GM18868 (cell line): ENCODE results near the gene MYO7A.

Experiments
- ATAC-seq: cut with Tn5 transposase; IDR thresholded peaks from one replicate; pipeline ENCODE4 v1.9.1; 2021; ENCODE audit warnings: mild to moderate bottlenecking, moderate library complexity; ENCODE audit not compliant: unreplicated experiment

MYO7A gene

DNA sequence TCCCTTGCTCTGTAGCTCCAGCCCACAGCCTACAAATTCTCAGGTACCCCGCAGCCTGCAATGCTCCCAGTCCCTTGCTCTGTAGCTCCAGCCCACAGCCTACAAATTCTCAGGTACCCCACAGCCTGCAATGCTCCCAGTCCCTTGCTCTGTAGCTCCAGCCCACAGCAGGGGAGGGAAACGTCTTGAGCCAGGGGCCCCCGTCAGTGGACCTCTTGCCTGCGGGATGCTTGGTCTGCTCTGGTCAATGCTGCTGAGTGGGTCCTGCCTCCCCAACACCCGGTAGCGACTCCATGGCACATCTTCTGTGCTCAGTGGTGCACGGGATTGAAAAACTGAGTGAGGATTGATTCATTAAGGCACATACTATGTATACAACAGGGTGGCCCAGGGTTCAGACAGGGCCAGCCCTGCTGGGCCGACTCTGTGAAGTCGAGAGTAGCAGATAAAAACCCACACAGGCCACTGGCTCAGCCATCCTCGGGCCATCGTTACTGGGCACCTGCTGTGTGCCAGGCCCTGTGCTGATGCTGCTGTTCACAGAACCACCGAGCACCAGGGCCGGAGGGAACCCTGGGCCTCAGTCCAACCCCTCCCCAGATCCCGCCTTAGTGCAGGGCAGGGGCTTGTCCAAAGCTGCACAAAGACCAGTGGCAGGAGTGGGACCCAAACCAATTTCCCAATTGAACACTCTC is 69.7 kb downstream of the MYO7A start:
- no peak for ATAC-seq

DNA sequence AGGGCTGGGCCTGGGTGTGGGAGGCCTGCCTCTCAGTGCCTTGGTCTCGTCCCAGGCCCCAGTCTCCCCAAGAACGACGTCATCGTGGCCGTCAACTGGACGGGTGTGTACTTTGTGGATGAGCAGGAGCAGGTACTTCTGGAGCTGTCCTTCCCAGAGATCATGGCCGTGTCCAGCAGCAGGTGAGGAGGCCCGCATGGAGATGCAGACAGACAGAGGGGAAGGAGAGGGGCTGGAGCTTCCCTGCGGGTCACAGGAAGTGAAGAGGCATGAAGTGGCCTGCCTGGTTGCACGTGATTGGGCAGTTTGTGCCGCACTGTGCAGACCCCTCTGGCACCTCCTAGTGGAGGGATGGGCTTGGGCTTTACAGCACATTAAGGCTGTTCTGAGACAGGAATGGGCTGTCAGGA is 70.4 kb downstream of the MYO7A start:
- ATAC-seq: no peak

DNA sequence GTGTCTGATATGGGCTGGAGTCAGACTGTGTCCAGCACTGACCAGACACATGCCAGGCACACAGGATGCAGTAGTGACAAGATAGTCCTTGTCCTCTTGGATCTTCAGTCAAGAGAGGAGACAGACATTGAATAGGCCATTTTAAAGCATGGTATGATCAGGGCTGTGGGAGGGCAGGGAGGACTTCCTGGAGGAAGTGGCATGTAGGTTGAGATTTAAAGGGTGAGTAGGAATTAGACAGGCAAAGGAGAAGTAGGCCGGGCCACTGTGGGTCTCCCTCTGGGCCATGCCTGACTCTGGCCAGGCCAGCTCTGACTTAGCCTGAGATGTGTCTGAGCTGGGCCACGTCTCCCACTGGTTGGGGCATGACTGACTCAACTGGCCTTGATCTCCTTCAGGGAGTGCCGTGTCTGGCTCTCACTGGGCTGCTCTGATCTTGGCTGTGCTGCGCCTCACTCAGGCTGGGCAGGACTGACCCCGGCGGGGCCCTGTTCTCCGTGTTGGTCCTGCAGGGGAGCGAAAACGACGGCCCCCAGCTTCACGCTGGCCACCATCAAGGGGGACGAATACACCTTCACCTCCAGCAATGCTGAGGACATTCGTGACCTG is 71.2 kb downstream of the MYO7A start:
- no peak for ATAC-seq

DNA sequence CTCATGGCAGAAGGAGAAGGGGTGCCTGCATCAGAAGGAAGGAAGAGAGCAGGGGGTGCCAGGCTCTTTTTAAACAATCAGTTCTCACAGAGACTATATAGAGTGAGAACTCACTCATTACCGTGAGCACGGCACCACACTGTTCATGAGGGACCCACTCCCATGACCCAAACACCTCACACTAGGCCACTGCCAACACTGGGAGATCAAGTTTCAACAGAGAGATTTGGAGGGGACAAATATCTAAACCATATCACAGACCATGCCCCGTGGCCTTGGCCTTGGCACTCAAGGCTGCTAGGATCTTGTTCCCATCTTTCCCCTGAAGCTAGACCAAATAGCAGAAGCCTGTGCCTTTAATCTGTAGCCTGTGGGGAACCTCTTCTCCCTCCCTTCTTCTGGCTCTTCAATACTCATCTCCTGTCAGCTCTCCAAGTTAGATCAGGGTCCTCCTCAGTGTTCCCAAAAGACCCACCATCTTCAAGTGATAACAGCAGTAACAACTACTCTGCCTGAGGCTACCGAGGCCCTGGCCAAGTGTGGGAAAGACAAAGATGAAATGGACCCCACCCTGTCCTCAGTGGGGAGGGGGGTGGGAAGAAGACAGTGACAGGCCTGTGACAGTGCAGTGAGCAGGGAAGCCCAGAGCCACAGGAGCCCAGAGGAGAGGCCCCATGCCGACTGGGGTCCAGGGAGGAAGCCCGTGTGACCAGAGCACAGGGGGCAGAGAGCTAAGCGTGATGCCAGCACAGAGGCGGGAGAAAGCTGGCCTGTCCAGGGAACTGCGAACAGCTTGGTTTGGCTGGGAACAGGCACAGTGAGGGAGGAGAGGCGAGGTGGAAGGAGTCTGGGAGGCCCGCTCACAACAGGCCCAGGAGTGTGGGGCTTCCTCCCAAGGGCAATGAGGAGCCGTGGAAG is 72.6 kb downstream of the MYO7A start:
- no peak for ATAC-seq

DNA sequence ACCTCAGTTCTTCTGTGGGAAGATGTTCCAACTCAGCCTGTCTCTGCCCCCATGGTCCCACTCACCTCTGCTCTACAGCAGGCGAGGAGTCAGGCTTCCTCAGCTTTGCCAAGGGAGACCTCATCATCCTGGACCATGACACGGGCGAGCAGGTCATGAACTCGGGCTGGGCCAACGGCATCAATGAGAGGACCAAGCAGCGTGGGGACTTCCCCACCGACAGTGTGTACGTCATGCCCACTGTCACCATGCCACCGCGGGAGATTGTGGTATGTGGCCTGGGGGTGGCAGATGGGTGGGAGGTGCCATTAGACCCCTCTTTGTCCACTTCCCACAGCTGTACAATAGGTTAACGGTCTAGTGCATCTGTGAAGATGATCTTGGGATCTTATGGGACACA is 73.3 kb downstream of the MYO7A start:
- ATAC-seq: no peak

DNA sequence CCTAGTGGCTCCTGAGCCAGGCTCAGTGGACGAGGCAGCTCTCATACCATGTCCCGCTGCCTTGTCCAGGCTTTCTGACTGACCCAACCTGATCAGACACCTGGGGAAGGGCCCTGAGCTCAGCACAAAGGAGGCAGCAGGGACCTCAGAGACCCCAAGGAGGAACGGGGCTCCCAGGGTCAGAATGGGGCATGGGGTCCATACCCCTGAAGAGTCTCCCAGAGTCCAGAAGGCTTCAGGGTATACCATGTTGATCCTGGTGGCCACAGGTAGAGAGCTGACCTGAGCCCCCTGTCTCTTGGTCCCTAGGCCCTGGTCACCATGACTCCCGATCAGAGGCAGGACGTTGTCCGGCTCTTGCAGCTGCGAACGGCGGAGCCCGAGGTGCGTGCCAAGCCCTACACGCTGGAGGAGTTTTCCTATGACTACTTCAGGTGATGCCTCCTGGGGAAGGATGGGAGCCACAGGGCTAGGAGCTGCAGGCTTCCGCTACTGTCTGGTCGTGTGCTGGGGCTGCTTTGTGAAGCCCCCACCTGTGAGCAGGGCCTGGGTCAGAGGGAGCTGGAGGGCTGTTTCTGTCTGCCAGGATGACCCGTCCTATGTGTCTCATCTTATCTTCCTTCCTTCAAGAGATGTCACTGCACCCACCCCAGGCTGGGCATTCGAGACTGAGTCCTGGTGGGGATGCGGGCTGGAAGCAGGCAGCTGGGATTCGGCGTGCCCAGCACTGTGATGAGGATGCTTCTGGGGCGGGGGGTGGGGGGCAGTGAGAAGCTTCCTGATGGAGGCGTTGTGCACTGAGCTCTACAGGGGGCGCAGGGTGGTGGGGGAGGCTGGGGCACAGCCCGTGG is 74.2 kb downstream of the MYO7A start:
- no peak for ATAC-seq

DNA sequence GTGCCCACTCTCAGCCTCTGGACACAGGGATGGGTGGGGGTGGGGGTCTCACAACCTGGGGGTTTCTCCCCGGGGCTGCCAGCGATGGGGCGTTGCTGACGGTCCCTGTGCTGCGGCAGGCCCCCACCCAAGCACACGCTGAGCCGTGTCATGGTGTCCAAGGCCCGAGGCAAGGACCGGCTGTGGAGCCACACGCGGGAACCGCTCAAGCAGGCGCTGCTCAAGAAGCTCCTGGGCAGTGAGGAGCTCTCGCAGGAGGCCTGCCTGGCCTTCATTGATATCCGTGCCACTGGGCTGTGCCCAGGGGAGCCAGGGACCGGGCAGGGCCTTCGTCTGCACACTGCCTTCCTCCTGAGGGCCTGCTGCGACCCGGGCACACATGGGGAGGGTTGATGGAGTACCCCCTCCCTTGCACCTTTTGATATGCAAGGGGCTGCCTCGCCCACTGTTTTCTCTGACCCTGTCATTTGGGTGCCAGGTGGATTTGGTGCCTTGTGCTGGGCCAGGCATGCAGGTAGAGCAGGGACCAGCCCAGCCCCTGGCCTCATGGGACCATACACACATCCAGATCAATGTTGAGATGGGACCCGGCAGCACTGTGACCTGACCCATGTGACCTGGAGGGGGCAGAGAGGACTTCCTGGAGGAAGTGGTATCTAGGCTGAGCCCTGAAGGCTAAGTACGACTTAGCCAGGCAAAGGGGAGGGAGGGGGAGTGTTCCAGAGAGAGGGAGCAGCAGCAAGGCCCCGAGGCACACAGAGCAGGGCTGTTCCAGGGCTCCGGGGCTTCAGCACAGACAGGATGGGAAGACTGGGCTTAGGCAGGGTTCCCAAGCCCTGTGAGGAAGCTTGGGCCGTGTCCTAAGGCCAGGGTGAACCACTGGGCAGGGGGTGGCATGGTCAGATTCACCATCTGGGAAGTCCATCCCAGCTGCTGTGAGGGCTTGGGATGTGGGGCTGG is 75.2 kb downstream of the MYO7A start:
- no peak for ATAC-seq

DNA sequence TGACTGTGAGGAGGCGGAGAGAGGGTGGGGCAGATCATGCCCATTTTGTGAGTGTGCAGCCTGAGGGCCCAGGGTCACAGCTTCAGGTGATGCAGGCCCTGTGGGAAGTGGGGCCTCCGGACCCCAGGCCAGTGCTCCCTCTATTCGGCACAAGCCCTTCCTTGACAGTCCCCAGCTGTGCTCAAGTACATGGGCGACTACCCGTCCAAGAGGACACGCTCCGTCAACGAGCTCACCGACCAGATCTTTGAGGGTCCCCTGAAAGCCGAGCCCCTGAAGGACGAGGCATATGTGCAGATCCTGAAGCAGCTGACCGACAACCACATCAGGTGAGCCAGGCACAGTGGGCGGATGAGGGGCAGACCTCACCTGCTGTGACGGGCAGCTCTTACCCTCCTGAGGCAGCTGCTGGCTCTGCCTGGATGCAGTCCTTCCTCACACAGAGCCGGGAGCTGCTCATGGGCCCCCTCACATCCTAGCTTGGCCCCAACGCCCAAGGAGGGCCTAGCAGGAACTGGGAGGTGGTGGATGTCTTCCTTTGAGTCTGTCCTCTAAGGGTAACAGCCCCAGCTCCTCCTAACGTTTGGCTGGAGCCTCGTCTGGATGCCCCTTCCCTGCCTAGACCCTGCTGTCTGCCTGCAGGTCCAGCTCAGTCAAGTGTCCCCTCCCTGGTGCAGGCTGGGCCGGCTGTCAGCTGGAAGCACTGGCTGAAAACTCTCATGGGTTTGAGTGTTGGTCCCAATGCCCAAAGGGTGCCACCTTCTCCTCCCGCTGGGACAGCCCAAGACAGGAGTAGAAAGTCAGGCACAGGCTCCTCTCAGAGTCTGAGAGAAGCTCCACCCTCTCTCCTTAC is 76.1 kb downstream of the MYO7A start:
- ATAC-seq: no peak

DNA sequence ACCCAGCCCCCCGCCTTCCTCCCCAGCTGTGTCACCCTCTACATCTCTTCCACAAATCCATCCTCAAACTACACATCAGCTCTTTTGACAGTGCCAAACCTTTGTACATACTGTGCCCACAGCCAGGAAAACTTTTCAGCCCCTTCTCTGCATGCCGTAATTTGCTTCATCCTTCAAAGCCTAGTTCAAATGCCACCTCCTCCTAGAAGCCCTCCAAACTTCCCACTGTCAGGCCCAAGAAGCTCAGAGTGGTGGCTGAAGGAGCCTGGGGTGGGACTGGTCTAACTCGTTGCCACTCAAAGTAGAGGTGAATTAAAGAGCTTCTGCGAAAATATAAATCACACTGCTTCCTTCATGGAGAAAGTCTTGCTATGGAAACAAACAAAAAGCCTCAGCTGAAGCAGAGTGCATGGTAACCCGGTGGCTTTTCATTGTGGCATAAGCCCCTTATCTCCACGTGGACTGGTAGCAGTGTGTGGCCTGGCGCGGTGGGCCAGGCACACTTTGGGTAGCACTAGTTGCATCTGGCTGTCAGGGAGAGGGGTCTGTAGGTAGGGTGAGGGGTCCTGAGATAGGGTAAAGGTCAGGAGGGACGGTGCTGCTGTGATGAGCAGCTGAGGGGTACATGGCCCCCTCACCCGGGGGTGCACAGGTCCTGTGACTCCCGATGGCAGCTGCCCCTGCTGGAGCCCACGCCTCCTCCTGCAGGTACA is 76.9 kb downstream of the MYO7A start:
- ATAC-seq: no peak

DNA sequence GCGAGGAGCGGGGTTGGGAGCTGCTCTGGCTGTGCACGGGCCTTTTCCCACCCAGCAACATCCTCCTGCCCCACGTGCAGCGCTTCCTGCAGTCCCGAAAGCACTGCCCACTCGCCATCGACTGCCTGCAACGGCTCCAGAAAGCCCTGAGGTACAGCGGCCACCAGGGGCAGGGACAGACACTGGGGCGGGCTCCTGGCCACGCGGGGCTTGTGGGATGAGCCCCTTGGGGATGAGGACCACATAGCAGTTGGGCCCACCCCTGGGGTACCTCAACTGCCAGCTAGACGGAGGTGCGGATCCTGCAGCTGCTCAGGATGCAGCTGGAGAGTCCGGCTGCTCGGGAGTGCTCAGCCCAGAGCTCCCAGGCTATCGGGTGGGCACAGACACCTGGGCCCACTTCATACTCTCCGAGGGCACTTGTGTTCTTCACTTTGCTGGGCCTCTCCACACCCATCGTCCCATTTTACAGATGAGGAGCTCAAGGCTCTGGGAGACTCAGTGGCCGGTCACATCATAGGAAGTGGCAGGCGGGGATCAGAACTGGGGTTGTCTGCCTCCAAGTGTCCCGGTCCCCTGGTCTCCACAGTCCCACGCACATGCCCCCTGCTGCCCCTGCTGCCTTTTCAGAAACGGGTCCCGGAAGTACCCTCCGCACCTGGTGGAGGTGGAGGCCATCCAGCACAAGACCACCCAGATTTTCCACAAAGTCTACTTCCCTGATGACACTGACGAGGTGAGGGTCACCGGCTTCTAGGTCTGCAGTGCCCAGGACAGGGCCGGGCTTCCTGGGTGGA is 77.6 kb downstream of the MYO7A start:
- no peak for ATAC-seq

DNA sequence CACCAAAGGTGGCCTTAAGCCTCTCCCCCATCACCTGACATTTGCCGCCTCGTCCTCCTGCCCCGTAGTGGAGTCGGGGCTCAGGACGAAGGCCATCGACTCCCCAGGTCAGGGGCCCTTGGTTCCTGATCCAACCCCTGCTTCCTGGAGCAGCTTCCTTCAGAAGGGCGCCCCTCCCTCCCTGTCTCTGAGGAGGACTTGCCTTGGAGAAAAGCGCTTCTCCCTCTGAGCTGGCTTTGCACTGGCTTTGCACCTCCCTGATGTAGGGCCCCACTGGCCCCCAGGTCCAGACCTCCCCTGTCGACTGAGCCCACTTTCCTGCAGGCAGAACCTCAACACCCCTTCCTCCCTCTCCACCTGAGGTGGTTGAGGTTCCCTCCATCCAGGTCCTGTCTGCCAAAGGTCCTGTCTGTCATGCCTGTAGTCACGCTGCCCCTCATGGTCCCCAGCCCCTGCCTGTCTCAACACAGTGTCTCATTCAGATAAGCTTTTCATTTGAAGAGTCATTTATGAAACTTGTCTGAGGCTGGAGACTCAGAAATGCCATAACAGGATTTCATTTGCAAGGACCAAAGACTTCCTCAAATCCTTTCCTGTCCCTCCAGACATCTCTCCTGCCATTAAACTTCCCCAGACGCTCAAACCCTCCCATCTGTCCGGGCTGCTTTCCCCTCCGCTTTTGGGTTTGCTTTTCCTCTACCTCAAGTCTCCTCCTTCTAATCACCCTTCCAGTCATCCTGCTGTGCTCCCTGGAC is 78.4 kb downstream of the MYO7A start:
- ATAC-seq: no peak

DNA sequence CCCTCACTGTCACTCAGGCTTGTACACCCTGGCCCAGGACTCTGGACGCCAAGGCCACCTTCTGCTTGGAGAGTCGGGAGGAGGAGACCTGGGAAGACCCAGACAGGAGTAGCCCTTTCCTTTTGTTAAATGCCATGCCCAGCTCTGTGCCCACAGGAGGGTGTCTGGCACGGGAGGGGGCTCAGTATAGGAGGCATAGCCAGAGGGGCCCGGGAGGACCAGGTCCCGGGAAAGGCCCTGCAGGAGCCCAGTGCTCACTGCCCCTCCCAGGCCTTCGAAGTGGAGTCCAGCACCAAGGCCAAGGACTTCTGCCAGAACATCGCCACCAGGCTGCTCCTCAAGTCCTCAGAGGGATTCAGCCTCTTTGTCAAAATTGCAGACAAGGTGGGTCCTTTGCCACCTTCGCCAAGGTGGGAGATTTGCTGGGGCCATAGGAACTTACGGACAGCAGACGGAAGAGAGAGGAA is 79.0 kb downstream of the MYO7A start:
- no peak for ATAC-seq

DNA sequence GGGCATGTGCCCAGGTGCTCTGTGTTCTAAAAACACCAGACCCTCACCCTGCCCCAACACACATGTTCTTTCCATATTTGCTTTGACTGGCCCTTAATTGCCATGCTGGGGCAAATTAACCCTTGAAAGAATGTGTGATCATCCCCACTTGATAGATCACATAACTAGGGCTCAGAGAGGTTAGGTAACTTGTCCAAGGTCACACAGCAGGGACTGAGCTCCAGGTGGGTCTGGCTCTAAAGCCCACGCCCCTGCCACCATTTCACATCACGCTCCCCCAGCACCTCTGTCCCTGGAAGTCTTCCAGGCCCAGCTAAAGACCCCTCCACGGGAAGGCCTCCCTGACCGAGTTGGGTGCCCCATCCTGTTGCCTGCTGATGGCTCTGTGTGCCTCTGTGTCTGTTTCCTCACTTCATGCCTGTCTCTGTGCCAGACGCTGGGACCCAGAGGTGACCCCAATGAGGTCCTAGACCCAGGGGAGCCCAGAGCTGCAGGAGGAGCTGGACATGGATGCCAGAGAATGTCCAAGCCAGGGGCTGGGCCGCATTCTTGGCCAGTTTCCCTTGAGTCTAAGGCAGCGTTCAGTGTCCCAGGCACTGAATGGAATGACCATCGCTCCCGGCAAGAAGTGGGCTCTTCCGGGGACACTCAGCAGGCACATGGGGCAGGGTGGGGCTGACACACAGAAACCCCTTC is 79.7 kb downstream of the MYO7A start:
- no peak for ATAC-seq

DNA sequence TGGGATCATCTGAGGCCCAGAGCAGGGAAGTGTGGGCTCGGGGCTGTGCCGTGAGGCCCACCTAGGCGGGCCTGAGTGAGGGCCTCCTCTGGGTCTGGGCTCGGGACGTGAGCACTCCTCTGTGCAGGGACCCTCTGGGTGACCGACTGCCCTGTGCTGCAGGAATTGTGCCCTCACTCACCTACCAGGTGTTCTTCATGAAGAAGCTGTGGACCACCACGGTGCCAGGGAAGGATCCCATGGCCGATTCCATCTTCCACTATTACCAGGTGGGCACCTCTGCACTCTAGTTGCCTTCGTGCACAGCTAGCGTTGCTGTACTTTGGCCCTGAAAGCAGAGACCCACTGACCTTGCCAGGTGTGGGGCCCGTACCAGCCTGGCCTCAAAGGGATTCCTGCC is 80.5 kb downstream of the MYO7A start:
- ATAC-seq: no peak

DNA sequence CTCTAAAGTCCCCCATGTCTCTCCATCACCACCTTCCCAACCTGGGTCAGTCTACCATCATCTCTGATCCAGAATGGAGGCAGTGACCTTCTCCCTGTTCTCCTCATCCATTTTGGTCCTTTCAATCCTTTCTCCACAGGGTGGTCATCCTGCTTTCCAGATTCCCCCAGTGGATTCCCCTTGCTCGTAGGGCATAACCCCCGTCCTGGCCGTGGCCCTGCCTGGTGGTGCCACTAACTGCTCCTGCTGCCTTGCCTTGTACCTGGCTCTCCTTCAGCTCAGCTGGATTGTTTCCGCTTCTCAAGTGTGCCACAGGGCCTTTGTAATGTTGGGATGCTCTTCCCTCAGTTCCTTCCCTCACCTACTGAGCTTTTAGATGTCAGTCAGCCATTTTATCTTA is 81.6 kb downstream of the MYO7A start:
- ATAC-seq: no peak

DNA sequence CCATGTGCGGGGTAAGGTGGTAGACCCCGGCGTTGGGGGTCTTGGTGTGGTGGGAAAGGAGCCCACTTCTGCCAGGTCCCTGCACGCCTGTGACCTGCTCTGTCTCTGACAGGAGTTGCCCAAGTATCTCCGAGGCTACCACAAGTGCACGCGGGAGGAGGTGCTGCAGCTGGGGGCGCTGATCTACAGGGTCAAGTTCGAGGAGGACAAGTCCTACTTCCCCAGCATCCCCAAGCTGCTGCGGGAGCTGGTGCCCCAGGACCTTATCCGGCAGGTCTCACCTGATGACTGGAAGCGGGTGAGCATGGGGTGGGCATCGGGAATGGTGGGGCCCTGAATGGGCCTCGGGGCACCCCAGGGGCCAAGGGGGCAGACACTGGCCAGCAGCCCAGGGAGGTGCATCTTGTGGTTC is 83.0 kb downstream of the MYO7A start:
- ATAC-seq: no peak
